ENCODE measurements around the gene CBL. TPM values are rescaled to one million over a fixed set of nuclear protein-coding genes. Genes with fewer than 3 reads are reported as not detected.

Gene CBL
- total RNA-seq, 1 experiment from 2014 or later: 52.7 TPM

GRCh38 chr11:119307974-119308373, 101.8 kb downstream of the CBL start:
- BruUV-seq (replicated peaks): no TSS peak

DNA sequence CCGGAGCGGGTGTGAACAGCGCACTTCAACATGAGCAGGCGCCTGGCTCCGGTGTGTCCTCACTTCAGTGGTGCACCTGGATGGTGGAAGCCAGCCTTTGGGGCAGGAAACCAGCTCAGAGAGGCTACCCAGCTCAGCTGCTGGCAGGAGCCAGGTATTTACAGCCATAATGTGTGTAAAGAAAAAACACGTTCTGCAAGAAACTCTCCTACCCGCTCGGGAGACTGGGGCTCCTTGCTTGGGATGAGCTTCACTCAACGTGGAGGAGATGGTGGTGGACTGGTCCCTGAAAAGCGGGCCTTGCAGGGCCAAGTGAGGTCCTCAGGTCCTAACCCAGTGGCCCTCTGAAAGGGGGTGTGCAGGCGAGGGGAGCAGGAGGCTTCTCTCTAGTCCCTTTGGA, 103.3 kb downstream of the CBL start:
- H3K4me1 ChIP-seq: no peaks in the 10 kb centered on the region
- Mint-ChIP-seq H3K9me3 (ENCODE audit: unreplicated experiment) (no peaks in the 10 kb centered on the region), H3K4me1 (ENCODE audit: low read depth, unreplicated experiment) (no peaks in the 10 kb centered on the region), H3K27ac (ENCODE audit: unreplicated experiment) (no peak overlapping the region), H3K27me3 (ENCODE audit: insufficient read depth, unreplicated experiment) (peaks cover 3% of the 10 kb centered on the region), H3K36me3 (ENCODE audit: insufficient read depth, unreplicated experiment) (peaks cover 48% of the 10 kb centered on the region), H3K4me3 (ENCODE audit: unreplicated experiment) (no peak overlapping the region)
- POLR2A ChIA-PET: no interaction called here
- DNase-seq: no peak
- no TSS peak for BruUV-seq (replicated peaks)
- no peak for TF ChIP-seq CTCF (IDR thresholded peaks at IDR 0.05; ENCODE audit: insufficient read depth in 1 of 2, low read depth in 1 of 2, low read length in 1 of 2, severe bottlenecking in 1 of 2, unreplicated experiment in 1 of 2)
- no peaks in the 10 kb centered on the region for H3K9me3 ChIP-seq
- no peaks in the 10 kb centered on the region for H3K27me3 ChIP-seq (replicated peaks; ENCODE audit: control insufficient read depth, insufficient read depth, low read length)
- H3K36me3 ChIP-seq (ENCODE audit: control insufficient read depth, insufficient read depth, low read length): 0 out of 2 replicates have a peak, but pooled peaks cover 2% of the 10 kb centered on the region
- H3K4me3 ChIP-seq (ENCODE audit: low read depth, low read length): no peak overlapping the region
- intact Hi-C loops (cut with micrococcal nuclease; ENCODE audit: unreplicated experiment): no loop called here
- CTCF ChIA-PET: interaction anchor here (0.6 to 1.1 kb wide), 4 partner anchors 13 to 72 kb away, joined by 3 to 4 read pairs (median 4); partner anchors contain the start of gene USP2

More at GRCh38 chr11:119307974-119308373, 101.8 kb downstream of the CBL start:
- CTCF ChIA-PET: interaction anchor here (0.6 to 2.5 kb wide), 5 partner anchors 8 to 101 kb away, joined by 4 to 14 read pairs (median 6); partner anchors contain the start of gene USP2
- H3K27me3 ChIP-seq (replicated peaks; ENCODE audit: control insufficient read depth, insufficient read depth, low read length): no peaks in the 10 kb centered on the region
- intact Hi-C loops (cut with micrococcal nuclease; ENCODE audit: unreplicated experiment): no loop called here
- TF ChIP-seq CTCF (IDR thresholded peaks at IDR 0.05; ENCODE audit: insufficient read depth in 1 of 2, low read depth in 1 of 2, low read length in 1 of 2, severe bottlenecking in 1 of 2, unreplicated experiment in 1 of 2): no peak
- DNase-seq: no peak
- Mint-ChIP-seq H3K4me1 (ENCODE audit: low read depth, unreplicated experiment) (no peaks in the 10 kb centered on the region), H3K4me3 (ENCODE audit: unreplicated experiment) (no peak overlapping the region), H3K9me3 (ENCODE audit: unreplicated experiment) (no peaks in the 10 kb centered on the region), H3K36me3 (ENCODE audit: insufficient read depth, unreplicated experiment) (peaks cover 63% of the 10 kb centered on the region), H3K27me3 (ENCODE audit: insufficient read depth, unreplicated experiment) (no peaks in the 10 kb centered on the region), H3K27ac (ENCODE audit: unreplicated experiment) (no peak overlapping the region)
- H3K36me3 ChIP-seq (ENCODE audit: control insufficient read depth, insufficient read depth, low read length): 0 out of 2 replicates have a peak, but pooled peaks cover 5% of the 10 kb centered on the region
- H3K4me3 ChIP-seq (ENCODE audit: low read depth, low read length): no peak overlapping the region
- POLR2A ChIA-PET: interaction anchor here (0.6 kb wide), 1 partner anchor 517 kb away, joined by 3 read pairs; the partner anchor contains the start of gene DDX6
- no peaks in the 10 kb centered on the region for H3K4me1 ChIP-seq
- no peaks in the 10 kb centered on the region for H3K9me3 ChIP-seq

DNA sequence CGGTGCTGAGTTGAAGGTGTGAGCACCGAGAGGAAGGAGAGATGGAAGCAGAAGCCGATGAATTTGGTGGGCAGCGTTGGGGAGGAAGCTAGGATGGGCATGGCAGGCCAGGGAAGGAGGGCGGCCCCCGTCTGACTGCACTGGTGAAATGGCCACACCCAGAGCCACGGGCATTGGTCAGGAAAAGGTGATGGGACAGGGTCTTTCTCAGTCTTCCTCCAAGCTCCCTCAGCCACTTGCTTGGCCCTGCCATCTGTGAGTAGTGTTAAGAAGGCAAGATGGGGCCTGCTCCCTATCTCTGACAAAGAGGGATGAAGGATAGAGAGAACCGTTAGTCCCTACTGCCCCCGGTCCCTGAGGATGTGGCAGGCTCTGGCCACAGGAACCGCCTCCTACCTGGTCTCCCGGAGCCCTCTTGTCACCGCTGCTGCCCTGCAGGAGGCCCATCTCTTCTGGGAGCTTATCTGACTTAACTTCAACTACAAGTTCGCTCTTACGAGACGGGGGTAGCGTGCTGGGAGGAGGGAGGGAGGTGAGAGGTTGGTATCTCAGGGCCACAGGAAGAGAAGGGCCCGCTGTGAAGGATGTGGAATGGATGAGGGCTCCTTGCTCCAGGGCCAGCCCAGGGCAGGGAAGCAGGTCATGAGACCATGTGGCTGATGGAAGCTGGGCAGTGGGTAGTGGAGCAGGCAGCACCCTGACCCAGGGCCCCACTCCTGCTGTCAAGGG, 104.0 kb downstream of the CBL start:
- no peak for TF ChIP-seq CTCF (IDR thresholded peaks at IDR 0.05; ENCODE audit: insufficient read depth in 1 of 2, low read depth in 1 of 2, low read length in 1 of 2, severe bottlenecking in 1 of 2, unreplicated experiment in 1 of 2)
- H3K27me3 ChIP-seq (replicated peaks; ENCODE audit: control insufficient read depth, insufficient read depth, low read length): peaks cover 1% of the 10 kb centered on the region; the same call in 1 of the 2 replicates
- peaks cover 5% of the 10 kb centered on the region for H3K27me3 Mint-ChIP-seq (ENCODE audit: insufficient read depth, unreplicated experiment)
- no peak for DNase-seq
- no peaks in the 10 kb centered on the region for H3K9me3 ChIP-seq
- H3K36me3 Mint-ChIP-seq (ENCODE audit: insufficient read depth, unreplicated experiment): peaks cover 41% of the 10 kb centered on the region
- no peak overlapping the region for H3K4me3 ChIP-seq (ENCODE audit: low read depth, low read length)
- H3K36me3 ChIP-seq (ENCODE audit: control insufficient read depth, insufficient read depth, low read length): 0 out of 2 replicates have a peak, but pooled peaks cover 2% of the 10 kb centered on the region
- CTCF ChIA-PET: interaction anchor here (0.6 to 1.1 kb wide), 4 partner anchors 12 to 71 kb away, joined by 3 to 4 read pairs (median 4); partner anchors contain the start of gene USP2
- BruUV-seq (replicated peaks): no TSS peak
- 0 out of 2 replicates have a peak, but pooled peaks cover 4% of the 10 kb centered on the region for H3K4me1 ChIP-seq
- H3K9me3 Mint-ChIP-seq (ENCODE audit: unreplicated experiment): no peaks in the 10 kb centered on the region
- intact Hi-C loops (cut with micrococcal nuclease; ENCODE audit: unreplicated experiment): loop anchor here (10.0 kb wide), 1 partner anchor 105 kb away; the partner anchor contains the start of gene CBL
- no peak overlapping the region for H3K27ac Mint-ChIP-seq (ENCODE audit: unreplicated experiment)
- no peak overlapping the region for H3K4me3 Mint-ChIP-seq (ENCODE audit: unreplicated experiment)
- H3K4me1 Mint-ChIP-seq (ENCODE audit: low read depth, unreplicated experiment): no peaks in the 10 kb centered on the region
- POLR2A ChIA-PET: interaction anchor here (0.7 kb wide), 2 partner anchors 24 to 25 kb away, joined by 3 read pairs; partner anchors contain the start of gene RNF26
